GM10248 (cell line): ENCODE data around the gene CDK13.
"Not testable (repeated sequence)": the region's sequence is repeated elsewhere in the genome, so short reads cannot be mapped to it uniquely, and the experiment has no call there.

ENCODE experiments used
- CTCF ChIA-PET: fragments of 300-600 bp; sonication (Branson Sonifier 250); formaldehyde crosslinking; extraction: SDS; loops from one replicate; lab custom pipeline; 2021; ENCODE audit warnings: antibody characterized with exemption; lab: Yijun Ruan, JAX
- POLR2A ChIA-PET: fragments of 350-650 bp; sonication (Branson Sonifier 250); formaldehyde crosslinking; extraction: SDS; loops from one replicate; lab custom pipeline; 2020; ENCODE audit warnings: antibody characterized with exemption; lab: Yijun Ruan, JAX
- DNase-seq: peaks from one replicate; pipeline ENCODE4 v3.0.0; 2012; ENCODE audit errors: extremely low spot score
- CTCF ChIP-seq: IDR thresholded peaks from 2 replicates; pipeline ENCODE4 v1.5.1; 2012; ENCODE audit warnings: mild to moderate bottlenecking, low read depth; ENCODE audit errors: extremely low read depth, missing control alignments, control extremely low read depth

The CDK13 gene

GRCh38 chr7:40133561-40134427 is 183.7 kb downstream of the CDK13 start:
- no peak for TF ChIP-seq CTCF
- no peak for DNase-seq
- ChIA-PET CTCF (interaction anchor here (0.5 to 4.1 kb wide), 22 partner anchors 10 to 705 kb away, joined by 3 to 20 read pairs (median 5); no protein-coding TSS in a partner anchor), POLR2A (interaction anchor here (0.7 kb wide), 1 partner anchor 1735 kb away, joined by 4 read pairs; no protein-coding TSS in a partner anchor)

GRCh38 chr7:40134428-40135316 is 184.6 kb downstream of the CDK13 start, which contains the start of the genes MPLKIP and SUGCT:
TSS of gene MPLKIP (minus strand) at chr7:40134622. CDS start at chr7:40134567, 55 bp downstream.
TSS of gene SUGCT (plus strand) at chr7:40135005.
- ChIA-PET CTCF (interaction anchor here (0.6 to 4.1 kb wide), 27 partner anchors 9 to 559 kb away, joined by 3 to 20 read pairs (median 5); no protein-coding TSS in a partner anchor), POLR2A (interaction anchor here (0.7 to 0.9 kb wide), 2 partner anchors 22 to 1736 kb away, joined by 3 to 4 read pairs; no protein-coding TSS in a partner anchor)
- DNase-seq: peak; percentile 94
- TF ChIP-seq CTCF: peak; percentile 93

GRCh38 chr7:40135317-40135610 is 185.2 kb downstream of the CDK13 start:
- no peak for TF ChIP-seq CTCF
- ChIA-PET CTCF (interaction anchor here (0.9 to 4.1 kb wide), 23 partner anchors 8 to 560 kb away, joined by 3 to 20 read pairs (median 5); no protein-coding TSS in a partner anchor), POLR2A (interaction anchor here (0.9 kb wide), 1 partner anchor 22 kb away, joined by 3 read pairs; no protein-coding TSS in a partner anchor)
- no peak for DNase-seq

- no peak for TF ChIP-seq CTCF
- CTCF ChIA-PET: no interaction called here
- POLR2A ChIA-PET: no interaction called here
- DNase-seq: no peak
Observed at GRCh38 chr7:40137563-40137962, 187.5 kb downstream of the CDK13 start.

GRCh38 chr7:40138973-40139372 is 188.9 kb downstream of the CDK13 start:
- TF ChIP-seq CTCF: no peak
- ChIA-PET CTCF (no interaction called here), POLR2A (no interaction called here)
- DNase-seq: no peak

GRCh38 chr7:40139891-40140290 is 189.8 kb downstream of the CDK13 start:
- POLR2A ChIA-PET, CTCF ChIA-PET, DNase-seq: not testable (repeated sequence)

- POLR2A ChIA-PET, CTCF ChIA-PET, DNase-seq: not testable (repeated sequence)
Observed at GRCh38 chr7:40141916-40142315, 191.9 kb downstream of the CDK13 start.

GRCh38 chr7:40145596-40146130 is 195.6 kb downstream of the CDK13 start:
- POLR2A ChIA-PET, DNase-seq: not testable (repeated sequence)
- CTCF ChIA-PET: interaction anchor here (1.6 kb wide), 1 partner anchor 11 kb away, joined by 4 read pairs; the partner anchor contains the start of genes MPLKIP and SUGCT
